Uterus (tissue), 4 donors: ENCODE measurements around the gene FOXP2. TPM values are rescaled to one million over a fixed set of nuclear protein-coding genes. Genes with fewer than 3 reads are reported as not detected.

Experiments used
- DNase-seq, 2 donors: peaks; one replicate each; pipeline ENCODE4 v3.0.0-alpha.2; 2019 to 2020
- H3K27ac ChIP-seq, 2 donors: fragments of 200-600 bp; sonication (generic); 1 replicate in 1 of 2; 2 replicates in 1 of 2; pipeline ENCODE4 v1.5.1; 2016 to 2018
- H3K27me3 ChIP-seq, 2 donors: fragments of 200-600 bp; sonication (generic); one replicate each; pipeline ENCODE4 v1.5.1; 2018 to 2019; ENCODE audit warnings: control low read depth in 1 of 2
- H3K36me3 ChIP-seq, 2 donors: fragments of 200-600 bp; sonication (generic); one replicate each; pipeline ENCODE4 v1.5.1; 2019; ENCODE audit warnings: control low read depth in 1 of 2
- H3K4me1 ChIP-seq, 2 donors: fragments of 200-600 bp; sonication (generic); one replicate each; pipeline ENCODE4 v1.5.1; 2018 to 2019; ENCODE audit warnings: control low read depth in 1 of 2
- H3K4me3 ChIP-seq, 2 donors: fragments of 200-600 bp; sonication (generic); 1 replicate in 1 of 2; 2 replicates in 1 of 2; pipeline ENCODE4 v1.5.1; 2018 to 2019; ENCODE audit warnings: mild to moderate bottlenecking in 1 of 2
- H3K9me3 ChIP-seq, 2 donors: fragments of 200-600 bp; sonication (generic); one replicate each; pipeline ENCODE4 v1.5.1; 2019; ENCODE audit warnings: control low read depth in 1 of 2
- CTCF ChIP-seq, 4 experiments: fragments of 200-600 bp in 2 of 4; fragments of 450-650 bp in 2 of 4; sonication (generic) in 2 of 4; IDR thresholded peaks; one replicate each; pipeline ENCODE4 v1.5.1; 2016 to 2019; ENCODE audit warnings: antibody characterized with exemption in 4 of 4, mild to moderate bottlenecking in 2 of 4, moderate library complexity in 1 of 4
- POLR2A ChIP-seq, 2 donors: fragments of 450-650 bp; IDR thresholded peaks; one replicate each; pipeline ENCODE4 v1.6.1; 2016; ENCODE audit warnings: antibody characterized with exemption in 2 of 2, mild to moderate bottlenecking in 1 of 2, moderate library complexity in 1 of 2
- intact Hi-C: fragments of 100-400 bp; cut with DNase I; formaldehyde crosslinking; loops from one replicate; pipeline ENCODE4 v1.15.1; 2023; ENCODE audit warnings: low total_unique reads
- total RNA-seq, 4 donors: library from RNA; depleted of rRNA in 3 of 4; stranded (reverse); fragments of >200 nt in 3 of 4; gene quantifications; one replicate each; pipeline versions ENCODE4 v1.1.0 to v1.2.4, GENCODE V29; 2014 to 2023
- donor health status: DM: yes; HTN: yes; CAD: no.

The FOXP2 gene
- total RNA-seq, 4 donors from 2014 or later: 17.6 to 59.3 (median 24.9) TPM

GRCh38 chr7:114422507-114423501 is 8.2 kb downstream of the FOXP2 start:
- H3K27me3 ChIP-seq: no peaks in the 10 kb centered on the region
- no peak overlapping the region for H3K4me3 ChIP-seq
- TF ChIP-seq POLR2A (IDR thresholded peaks at IDR 0.05): no peak
- peak in 1 of 4 experiments; percentile 23 for TF ChIP-seq CTCF (IDR thresholded peaks at IDR 0.05)
- no peaks in the 10 kb centered on the region for H3K9me3 ChIP-seq
- no peaks in the 10 kb centered on the region for H3K36me3 ChIP-seq
- DNase-seq: no peak
- no peaks in the 10 kb centered on the region for H3K4me1 ChIP-seq
- intact Hi-C loops: no loop called here
- H3K27ac ChIP-seq: no peak overlapping the region

- DNase-seq: no peak
- Histone ChIP-seq H3K36me3 (no peaks in the 10 kb centered on the region), H3K27ac (no peak overlapping the region), H3K4me3 (no peak overlapping the region), H3K4me1 (no peaks in the 10 kb centered on the region), H3K9me3 (no peaks in the 10 kb centered on the region), H3K27me3 (no peaks in the 10 kb centered on the region)
- intact Hi-C loops: no loop called here
- no peak for TF ChIP-seq CTCF (IDR thresholded peaks at IDR 0.05)
- no peak for TF ChIP-seq POLR2A (IDR thresholded peaks at IDR 0.05)
These were observed 11.8 kb downstream of the FOXP2 start for GRCh38 chr7:114426382-114426781.

GRCh38 chr7:114426824-114427223 is 12.2 kb downstream of the FOXP2 start:
- TF ChIP-seq CTCF (IDR thresholded peaks at IDR 0.05) (peak; percentile 15 to 40 (median 36)), POLR2A (IDR thresholded peaks at IDR 0.05) (no peak)
- intact Hi-C loops: no loop called here
- Histone ChIP-seq H3K9me3 (no peaks in the 10 kb centered on the region), H3K27ac (no peak overlapping the region), H3K36me3 (no peaks in the 10 kb centered on the region), H3K4me1 (no peaks in the 10 kb centered on the region), H3K4me3 (no peak overlapping the region), H3K27me3 (no peaks in the 10 kb centered on the region)
- no peak for DNase-seq

GRCh38 chr7:114428211-114428610 is 13.6 kb downstream of the FOXP2 start:
- no peaks in the 10 kb centered on the region for H3K9me3 ChIP-seq
- H3K27ac ChIP-seq: no peak overlapping the region
- DNase-seq: no peak
- intact Hi-C loops: no loop called here
- H3K27me3 ChIP-seq: no peaks in the 10 kb centered on the region
- no peak overlapping the region for H3K4me3 ChIP-seq
- TF ChIP-seq CTCF (IDR thresholded peaks at IDR 0.05) (no peak), POLR2A (IDR thresholded peaks at IDR 0.05) (no peak)
- H3K36me3 ChIP-seq: no peaks in the 10 kb centered on the region
- peaks cover 0 to 3% of the 10 kb centered on the region in 2 donors for H3K4me1 ChIP-seq

GRCh38 chr7:114431189-114431588 is 16.6 kb downstream of the FOXP2 start:
- H3K4me1 ChIP-seq: peaks cover 0 to 9% of the 10 kb centered on the region in 2 donors
- H3K9me3 ChIP-seq: no peaks in the 10 kb centered on the region
- H3K36me3 ChIP-seq: no peaks in the 10 kb centered on the region
- TF ChIP-seq POLR2A (IDR thresholded peaks at IDR 0.05): no peak
- no peak overlapping the region for H3K27ac ChIP-seq
- H3K27me3 ChIP-seq: no peaks in the 10 kb centered on the region
- no peak overlapping the region for H3K4me3 ChIP-seq
- intact Hi-C loops: no loop called here
- no peak for DNase-seq
